ENCODE results near the gene GART.

The GART gene

GRCh38 chr21:33562389-33562788 lies 20.5 kb upstream of the GART start:
- no peak for DNase-seq (ENCODE audit: low read depth)
- TF ChIP-seq CTCF (IDR thresholded peaks at IDR 0.05; ENCODE audit: control insufficient read depth, extremely low read depth, insufficient read depth): no peak
- H3K4me3 ChIP-seq (ENCODE audit: low read depth, low read length): no peak overlapping the region

GRCh38 chr21:33561373-33561772 lies 19.5 kb upstream of the GART start:
- no peak for TF ChIP-seq CTCF (IDR thresholded peaks at IDR 0.05; ENCODE audit: control insufficient read depth, extremely low read depth, insufficient read depth)
- no peak overlapping the region for H3K4me3 ChIP-seq (ENCODE audit: low read depth, low read length)
- no peak for DNase-seq (ENCODE audit: low read depth)

GRCh38 chr21:33560965-33561364 lies 19.0 kb upstream of the GART start:
- no peak for TF ChIP-seq CTCF (IDR thresholded peaks at IDR 0.05; ENCODE audit: control insufficient read depth, extremely low read depth, insufficient read depth)
- DNase-seq (ENCODE audit: low read depth): no peak
- no peak overlapping the region for H3K4me3 ChIP-seq (ENCODE audit: low read depth, low read length)

GRCh38 chr21:33559813-33560212 lies 17.9 kb upstream of the GART start:
- DNase-seq (ENCODE audit: low read depth): no peak
- TF ChIP-seq CTCF (IDR thresholded peaks at IDR 0.05; ENCODE audit: control insufficient read depth, extremely low read depth, insufficient read depth): no peak
- no peak overlapping the region for H3K4me3 ChIP-seq (ENCODE audit: low read depth, low read length)

GRCh38 chr21:33558777-33559421 lies 17.0 kb upstream of the GART start:
- no peak for TF ChIP-seq CTCF (IDR thresholded peaks at IDR 0.05; ENCODE audit: control insufficient read depth, extremely low read depth, insufficient read depth)
- H3K4me3 ChIP-seq (ENCODE audit: low read depth, low read length): no peak overlapping the region
- no peak for DNase-seq (ENCODE audit: low read depth)

GRCh38 chr21:33557447-33557846 lies 15.5 kb upstream of the GART start:
- no peak for TF ChIP-seq CTCF (IDR thresholded peaks at IDR 0.05; ENCODE audit: control insufficient read depth, extremely low read depth, insufficient read depth)

GRCh38 chr21:33554982-33555344 lies 13.0 kb upstream of the GART start:
- TF ChIP-seq CTCF (IDR thresholded peaks at IDR 0.05; ENCODE audit: control insufficient read depth, extremely low read depth, insufficient read depth): no peak
- no peak overlapping the region for H3K4me3 ChIP-seq (ENCODE audit: low read depth, low read length)
- no peak for DNase-seq (ENCODE audit: low read depth)

More at GRCh38 chr21:33557447-33557846, 15.5 kb upstream of the GART start:
- no peak overlapping the region for H3K4me3 ChIP-seq (ENCODE audit: low read depth, low read length)
- no peak for DNase-seq (ENCODE audit: low read depth)

Data from LNCaP clone FGC (cell line).